22Rv1 (cell line): ENCODE measurements around the gene MAPK1.

Experiments
- CTCF ChIP-seq: fragments of 450-650 bp; IDR thresholded peaks from 2 replicates; pipeline ENCODE4 v1.5.1; 2017; ENCODE audit warnings: mild to moderate bottlenecking
- ZFX ChIP-seq: fragments of 450-650 bp; IDR thresholded peaks from 2 replicates; pipeline ENCODE4 v1.6.1; 2017; ENCODE audit warnings: antibody characterized with exemption, borderline replicate concordance

GRCh38 chr22:21842946-21843345, 24.5 kb downstream of the MAPK1 start:
- TF ChIP-seq CTCF: no peak
- TF ChIP-seq ZFX: no peak
